ENCODE measurements around the gene NUDT8.

The NUDT8 gene

DNA sequence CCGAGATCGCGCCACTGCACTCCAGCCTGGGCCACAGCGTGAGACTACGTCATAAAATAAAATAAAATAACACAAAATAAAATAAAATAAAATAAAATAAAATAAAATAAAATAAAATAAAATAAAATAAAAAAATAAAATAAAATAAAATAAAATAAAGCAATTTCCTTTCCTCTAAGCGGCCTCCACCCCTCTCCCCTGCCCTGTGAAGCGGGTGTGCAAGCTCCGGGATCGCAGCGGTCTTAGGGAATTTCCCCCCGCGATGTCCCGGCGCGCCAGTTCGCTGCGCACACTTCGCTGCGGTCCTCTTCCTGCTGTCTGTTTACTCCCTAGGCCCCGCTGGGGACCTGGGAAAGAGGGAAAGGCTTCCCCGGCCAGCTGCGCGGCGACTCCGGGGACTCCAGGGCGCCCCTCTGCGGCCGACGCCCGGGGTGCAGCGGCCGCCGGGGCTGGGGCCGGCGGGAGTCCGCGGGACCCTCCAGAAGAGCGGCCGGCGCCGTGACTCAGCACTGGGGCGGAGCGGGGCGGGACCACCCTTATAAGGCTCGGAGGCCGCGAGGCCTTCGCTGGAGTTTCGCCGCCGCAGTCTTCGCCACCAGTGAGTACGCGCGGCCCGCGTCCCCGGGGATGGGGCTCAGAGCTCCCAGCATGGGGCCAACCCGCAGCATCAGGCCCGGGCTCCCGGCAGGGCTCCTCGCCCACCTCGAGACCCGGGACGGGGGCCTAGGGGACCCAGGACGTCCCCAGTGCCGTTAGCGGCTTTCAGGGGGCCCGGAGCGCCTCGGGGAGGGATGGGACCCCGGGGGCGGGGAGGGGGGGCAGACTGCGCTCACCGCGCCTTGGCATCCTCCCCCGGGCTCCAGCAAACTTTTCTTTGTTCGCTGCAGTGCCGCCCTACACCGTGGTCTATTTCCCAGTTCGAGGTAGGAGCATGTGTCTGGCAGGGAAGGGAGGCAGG lies 46.2 kb downstream of the NUDT8 start, which contains the start of gene GSTP1:
Gene GSTP1, plus strand, starts transcription at position 566 of the 958 bp plus-strand sequence. Its CDS starts 32 bp downstream, at position 598.
- H3K4me2 ChIP-seq (ENCODE audit: low read length) = peak within 1 kb of the TSS; percentile 89
- H4K20me1 ChIP-seq (ENCODE audit: insufficient read depth, low read length) = no peaks in the 10 kb centered on the region
- H3K27me3 ChIP-seq (ENCODE audit: insufficient read depth, low read length) = peaks cover 6% of the 10 kb centered on the region; the same call in 1 of the 2 replicates
- H3F3A ChIP-seq (ENCODE audit: insufficient read depth, low read length) = peaks cover 10% of the 10 kb centered on the region; the same call in 1 of the 2 replicates
- no peak within 1 kb of the TSS for H2AFZ ChIP-seq (ENCODE audit: low read length)
- peak within 1 kb of the TSS; percentile 94 for H3K9ac ChIP-seq (ENCODE audit: low read length)
- peak within 1 kb of the TSS; percentile 92 for H3K27ac ChIP-seq (ENCODE audit: low read depth, low read length, poor library complexity, severe bottlenecking)
- no peaks in the 10 kb centered on the region for H3K79me2 ChIP-seq (ENCODE audit: insufficient read depth, low read length)
- H3K36me3 ChIP-seq (ENCODE audit: insufficient read depth, low read length) = peaks cover 37% of the 10 kb centered on the region
- H3K9me3 ChIP-seq (ENCODE audit: low read length) = no peaks in the 10 kb centered on the region
- no peaks in the 10 kb centered on the region for H3K9me2 ChIP-seq (ENCODE audit: low read depth, low read length)
- no peak for TF ChIP-seq EZH2 (IDR thresholded peaks at IDR 0.05; ENCODE audit: borderline replicate concordance, low read length)
- TF ChIP-seq, protein P1, sequence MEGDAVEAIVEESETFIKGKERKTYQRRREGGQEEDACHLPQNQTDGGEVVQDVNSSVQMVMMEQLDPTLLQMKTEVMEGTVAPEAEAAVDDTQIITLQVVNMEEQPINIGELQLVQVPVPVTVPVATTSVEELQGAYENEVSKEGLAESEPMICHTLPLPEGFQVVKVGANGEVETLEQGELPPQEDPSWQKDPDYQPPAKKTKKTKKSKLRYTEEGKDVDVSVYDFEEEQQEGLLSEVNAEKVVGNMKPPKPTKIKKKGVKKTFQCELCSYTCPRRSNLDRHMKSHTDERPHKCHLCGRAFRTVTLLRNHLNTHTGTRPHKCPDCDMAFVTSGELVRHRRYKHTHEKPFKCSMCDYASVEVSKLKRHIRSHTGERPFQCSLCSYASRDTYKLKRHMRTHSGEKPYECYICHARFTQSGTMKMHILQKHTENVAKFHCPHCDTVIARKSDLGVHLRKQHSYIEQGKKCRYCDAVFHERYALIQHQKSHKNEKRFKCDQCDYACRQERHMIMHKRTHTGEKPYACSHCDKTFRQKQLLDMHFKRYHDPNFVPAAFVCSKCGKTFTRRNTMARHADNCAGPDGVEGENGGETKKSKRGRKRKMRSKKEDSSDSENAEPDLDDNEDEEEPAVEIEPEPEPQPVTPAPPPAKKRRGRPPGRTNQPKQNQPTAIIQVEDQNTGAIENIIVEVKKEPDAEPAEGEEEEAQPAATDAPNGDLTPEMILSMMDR (IDR thresholded peaks at IDR 0.05; ENCODE audit: low read length) = peak; percentile 74
- peaks cover 58% of the 10 kb centered on the region for H3K4me1 ChIP-seq (ENCODE audit: insufficient read depth, low read length, severe bottlenecking)
- H3K4me3 ChIP-seq (ENCODE audit: low read depth, low read length, poor library complexity, severe bottlenecking) = peak within 1 kb of the TSS; percentile 94

DNA sequence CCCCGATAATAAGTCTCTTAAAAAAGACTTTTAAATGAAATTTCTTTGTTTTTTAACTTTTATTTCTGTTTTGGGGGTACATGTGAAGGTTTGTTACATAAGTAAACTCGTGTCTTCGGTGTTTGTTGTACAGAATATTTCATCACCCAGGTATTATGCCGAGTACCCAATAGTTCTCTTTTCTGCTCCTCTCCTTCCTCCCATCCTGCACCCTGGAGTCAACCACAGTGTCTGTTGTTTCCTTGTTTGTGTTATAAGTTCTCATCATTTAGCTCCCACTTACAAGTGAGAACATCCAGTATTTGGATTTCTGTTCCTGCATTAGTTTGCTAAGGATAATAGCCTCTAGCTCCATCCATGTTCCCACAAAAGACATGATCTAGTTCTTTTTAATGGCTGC lies 47.7 kb downstream of the NUDT8 start:
- Histone ChIP-seq H3K79me2 (ENCODE audit: insufficient read depth, low read length) (no peaks in the 10 kb centered on the region), H4K20me1 (ENCODE audit: insufficient read depth, low read length) (no peaks in the 10 kb centered on the region), H3K4me2 (ENCODE audit: low read length) (no peak overlapping the region), H3K27ac (ENCODE audit: low read depth, low read length, poor library complexity, severe bottlenecking) (no peak overlapping the region), H3K36me3 (ENCODE audit: insufficient read depth, low read length) (peaks cover 27% of the 10 kb centered on the region), H3K4me1 (ENCODE audit: insufficient read depth, low read length, severe bottlenecking) (peaks cover 43% of the 10 kb centered on the region), H3F3A (ENCODE audit: insufficient read depth, low read length) (peaks cover 6% of the 10 kb centered on the region; the same call in 1 of the 2 replicates), H3K9me2 (ENCODE audit: low read depth, low read length) (no peaks in the 10 kb centered on the region), H3K9me3 (ENCODE audit: low read length) (no peaks in the 10 kb centered on the region), H3K4me3 (ENCODE audit: low read depth, low read length, poor library complexity, severe bottlenecking) (no peak overlapping the region), H3K9ac (ENCODE audit: low read length) (no peak overlapping the region), H3K27me3 (ENCODE audit: insufficient read depth, low read length) (peaks cover 6% of the 10 kb centered on the region), H2AFZ (ENCODE audit: low read length) (no peak overlapping the region)
- TF ChIP-seq, protein P1 (IDR thresholded peaks at IDR 0.05; ENCODE audit: low read length) = no peak
- no peak for TF ChIP-seq EZH2 (IDR thresholded peaks at IDR 0.05; ENCODE audit: borderline replicate concordance, low read length)

DNA sequence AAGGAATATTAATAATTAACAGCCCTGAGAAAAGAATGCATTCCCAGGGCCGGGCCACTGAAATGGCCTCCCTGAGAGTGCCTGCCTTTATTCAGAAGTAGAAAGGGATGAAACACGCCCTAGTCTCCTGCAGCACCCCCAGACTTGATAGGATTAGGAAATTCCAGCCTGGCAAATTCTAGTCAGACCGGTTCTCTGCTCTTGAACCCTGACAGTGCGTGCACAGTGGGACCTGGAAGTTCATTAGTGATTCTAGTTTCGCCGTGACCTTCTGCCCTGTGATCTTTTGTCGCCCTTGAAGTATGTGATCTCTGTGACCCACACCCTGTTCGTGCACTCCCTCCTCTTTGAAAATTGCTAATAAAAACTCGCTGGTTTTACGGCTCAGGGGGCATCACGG lies 48.3 kb downstream of the NUDT8 start:
- H3K9me3 ChIP-seq (ENCODE audit: low read length) = no peaks in the 10 kb centered on the region

More for the DNA sequence above, 48.3 kb downstream of the NUDT8 start:
- Histone ChIP-seq H3F3A (ENCODE audit: insufficient read depth, low read length) (0 out of 2 replicates have a peak, but pooled peaks cover under 1% of the 10 kb centered on the region), H3K27me3 (ENCODE audit: insufficient read depth, low read length) (peaks cover 7% of the 10 kb centered on the region), H3K79me2 (ENCODE audit: insufficient read depth, low read length) (no peaks in the 10 kb centered on the region), H3K27ac (ENCODE audit: low read depth, low read length, poor library complexity, severe bottlenecking) (no peak overlapping the region), H3K4me3 (ENCODE audit: low read depth, low read length, poor library complexity, severe bottlenecking) (no peak overlapping the region), H3K9me2 (ENCODE audit: low read depth, low read length) (no peaks in the 10 kb centered on the region), H4K20me1 (ENCODE audit: insufficient read depth, low read length) (no peaks in the 10 kb centered on the region), H3K4me2 (ENCODE audit: low read length) (no peak overlapping the region), H2AFZ (ENCODE audit: low read length) (no peak overlapping the region), H3K4me1 (ENCODE audit: insufficient read depth, low read length, severe bottlenecking) (peaks cover 37% of the 10 kb centered on the region), H3K9ac (ENCODE audit: low read length) (no peak overlapping the region), H3K36me3 (ENCODE audit: insufficient read depth, low read length) (peaks cover 21% of the 10 kb centered on the region)
- TF ChIP-seq, protein P1 (IDR thresholded peaks at IDR 0.05; ENCODE audit: low read length) = no peak
- no peak for TF ChIP-seq EZH2 (IDR thresholded peaks at IDR 0.05; ENCODE audit: borderline replicate concordance, low read length)
